ENCODE data around the gene ARHGAP24.

The ARHGAP24 gene

DNA sequence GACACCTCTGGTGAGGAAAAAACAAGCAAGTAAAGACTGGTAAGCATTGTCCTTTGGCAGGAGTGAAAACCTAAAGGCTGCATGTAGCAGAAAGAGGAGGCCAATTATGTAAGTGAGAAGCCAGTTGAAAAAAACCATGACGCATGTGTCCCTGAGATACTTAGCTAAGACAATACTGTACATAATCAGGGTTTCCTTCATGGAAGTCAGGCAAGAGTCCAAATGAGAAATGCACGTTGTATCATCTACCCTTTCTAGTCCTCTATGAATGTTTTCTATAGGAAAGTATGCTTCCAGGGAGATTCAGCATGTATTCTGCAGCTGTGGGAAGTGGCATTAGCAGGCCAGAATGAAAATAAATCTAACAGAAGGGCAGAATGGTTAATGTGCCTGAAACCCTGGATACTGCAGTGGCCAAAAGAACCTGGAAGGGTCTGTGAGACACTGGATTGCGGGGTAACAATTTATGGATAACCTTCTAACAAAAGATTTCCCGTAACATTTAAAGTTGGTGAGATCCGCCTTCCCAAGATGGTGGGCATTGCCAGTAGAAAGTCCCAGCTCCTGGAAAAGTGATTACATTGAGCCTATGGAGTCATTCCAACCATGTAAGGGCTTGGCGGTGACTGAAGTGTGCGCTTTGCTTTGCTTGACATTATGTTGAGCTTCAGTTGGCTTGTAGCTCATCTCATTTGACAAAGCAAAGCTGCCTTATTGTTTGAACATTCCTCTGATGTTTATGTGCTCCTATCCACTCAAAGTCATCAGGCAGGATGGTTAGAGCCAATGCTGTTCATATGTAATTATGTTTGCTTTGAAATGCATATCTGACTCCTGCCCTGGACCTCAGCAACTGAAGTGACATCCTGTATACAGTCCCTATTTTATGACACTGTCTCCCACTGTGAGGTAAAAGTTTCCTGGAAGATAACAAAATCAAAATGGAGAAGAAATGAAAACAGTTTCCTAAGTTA, 200.4 kb downstream of the ARHGAP24 start:
- DNase-seq (ENCODE audit: insufficient read length, low spot score) (no peak), FAIRE-seq (no peak)
- no peak for TF ChIP-seq POLR2A (IDR thresholded peaks at IDR 0.05; ENCODE audit: low read depth, low read length)

- DNase-seq (ENCODE audit: insufficient read length, low spot score) = no peak
- no peak for FAIRE-seq
- TF ChIP-seq POLR2A (IDR thresholded peaks at IDR 0.05; ENCODE audit: low read depth, low read length) = no peak
Observed at GRCh38 chr4:85676050-85676425, 201.1 kb downstream of the ARHGAP24 start.

DNA sequence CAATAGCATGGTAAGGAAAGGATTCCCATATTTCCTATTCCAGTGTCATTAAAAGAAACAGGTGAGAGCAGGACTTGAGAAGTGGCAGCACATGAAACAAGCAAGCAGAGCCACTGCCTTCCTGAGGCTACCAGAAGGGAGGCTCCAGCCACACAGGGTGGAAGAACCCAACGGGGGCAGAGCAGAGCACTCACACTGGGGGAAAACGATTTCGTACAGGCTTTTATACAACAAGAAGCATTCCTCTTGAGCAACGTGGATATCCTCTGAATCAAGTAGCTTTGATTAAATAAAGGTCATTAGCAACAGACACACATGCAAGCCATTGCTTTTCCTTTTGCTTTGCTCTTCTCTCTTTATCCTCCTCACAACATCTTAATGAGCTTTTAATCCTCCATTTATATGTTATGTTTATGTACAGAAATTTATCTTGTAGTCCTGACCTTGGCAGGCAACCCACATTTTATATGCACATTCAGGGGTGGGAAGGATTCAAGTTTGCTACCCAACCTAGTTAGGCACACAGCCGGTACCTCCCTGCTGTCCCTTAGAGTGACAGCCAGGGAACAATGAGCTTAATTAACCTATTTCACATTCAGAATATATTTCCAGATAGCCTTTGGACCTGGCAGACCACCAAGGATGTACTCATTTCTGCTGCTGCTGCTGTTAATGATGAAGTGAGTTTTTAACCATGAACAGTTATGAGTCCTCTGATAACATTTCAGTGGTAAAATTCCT, 202.1 kb downstream of the ARHGAP24 start:
- no peak for TF ChIP-seq POLR2A (IDR thresholded peaks at IDR 0.05; ENCODE audit: low read depth, low read length)
- no peak for DNase-seq (ENCODE audit: insufficient read length, low spot score)
- no peak for FAIRE-seq

DNA sequence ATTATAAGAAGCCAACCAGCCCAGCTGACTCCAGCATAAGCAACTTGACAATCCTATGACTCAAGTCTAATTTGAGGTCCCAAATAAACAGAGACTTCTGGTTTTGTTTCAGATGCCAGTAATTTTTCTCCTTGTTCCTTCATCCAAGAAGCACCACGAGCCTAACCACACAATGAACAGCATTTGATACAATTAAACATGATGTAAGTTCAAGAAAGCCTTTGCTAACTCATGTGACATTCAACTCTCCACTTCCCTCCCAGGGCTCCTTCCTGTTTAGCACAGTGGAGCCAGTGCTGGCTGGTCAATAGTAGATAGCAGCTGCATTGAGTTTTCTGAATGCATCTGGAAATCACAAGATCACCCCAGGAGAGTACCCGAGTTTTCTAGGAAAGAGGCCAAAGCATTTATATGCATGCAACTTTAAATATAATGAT, 206.3 kb downstream of the ARHGAP24 start:
- FAIRE-seq = no peak
- TF ChIP-seq POLR2A (IDR thresholded peaks at IDR 0.05; ENCODE audit: low read depth, low read length) = no peak
- DNase-seq (ENCODE audit: insufficient read length, low spot score) = no peak

GRCh38 chr4:85681921-85682320, 207.0 kb downstream of the ARHGAP24 start:
- FAIRE-seq (no peak), DNase-seq (ENCODE audit: insufficient read length, low spot score) (no peak)
- TF ChIP-seq POLR2A (IDR thresholded peaks at IDR 0.05; ENCODE audit: low read depth, low read length) = no peak

DNA sequence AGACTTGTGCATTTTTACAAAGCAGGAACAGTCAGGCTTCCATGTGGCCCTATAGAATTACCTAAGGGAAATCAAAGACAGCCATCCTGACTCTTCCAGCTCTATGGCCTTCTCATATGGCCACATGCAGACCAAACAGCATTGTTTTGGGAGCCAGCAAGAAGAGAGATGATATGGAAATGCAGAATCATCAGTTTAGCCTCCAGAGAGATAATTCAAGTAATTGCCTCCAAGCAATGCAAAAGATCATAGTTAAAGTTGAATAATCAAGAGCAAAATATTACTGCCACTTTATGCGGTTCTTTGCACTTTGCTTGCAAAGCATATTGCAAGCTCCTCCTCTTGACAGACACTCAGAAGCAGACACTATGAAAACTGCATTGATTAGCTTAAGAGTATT, 207.4 kb downstream of the ARHGAP24 start:
- DNase-seq (ENCODE audit: insufficient read length, low spot score) (no peak), FAIRE-seq (no peak)
- TF ChIP-seq POLR2A (IDR thresholded peaks at IDR 0.05; ENCODE audit: low read depth, low read length) = no peak

DNA sequence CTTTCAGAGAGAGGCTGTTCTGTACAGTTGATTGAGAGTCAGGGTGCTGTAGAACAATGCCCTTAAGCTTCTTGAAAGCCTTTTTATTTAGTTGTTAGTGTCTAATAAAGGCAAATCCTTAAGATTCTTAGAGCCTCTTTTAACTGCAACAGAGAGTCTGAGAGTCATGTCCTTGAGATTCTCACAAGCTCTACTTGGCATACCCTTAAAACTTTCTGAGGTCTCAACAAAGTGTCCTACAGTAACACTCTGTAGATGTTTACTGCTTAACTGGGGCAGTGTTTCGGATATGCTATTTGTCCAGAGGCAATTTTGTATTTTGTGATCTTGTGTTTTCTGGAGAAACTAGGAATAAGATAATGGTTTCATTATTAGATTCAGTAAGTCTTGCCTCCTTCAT, 209.7 kb downstream of the ARHGAP24 start:
- no peak for TF ChIP-seq POLR2A (IDR thresholded peaks at IDR 0.05; ENCODE audit: low read depth, low read length)
- FAIRE-seq (no peak), DNase-seq (ENCODE audit: insufficient read length, low spot score) (no peak)

DNA sequence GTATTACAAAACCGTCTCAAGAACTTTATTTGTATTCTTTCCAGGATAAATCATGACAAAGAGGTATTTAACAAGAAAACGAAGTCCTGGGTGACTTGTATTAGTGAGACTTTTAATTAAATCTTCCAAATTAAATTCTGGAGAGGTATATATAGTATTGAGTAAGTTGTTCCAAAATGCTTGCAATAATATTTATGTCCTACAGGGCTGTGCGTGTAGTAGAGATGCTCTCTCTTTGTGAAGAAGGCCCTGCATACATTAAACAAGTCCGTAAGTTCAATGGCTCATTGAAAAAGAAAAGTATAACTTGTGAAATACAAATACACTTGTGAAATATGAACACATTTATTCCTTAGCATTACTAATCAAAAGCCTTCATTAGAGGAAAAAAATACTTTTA, 211.4 kb downstream of the ARHGAP24 start:
- FAIRE-seq (no peak), DNase-seq (ENCODE audit: insufficient read length, low spot score) (no peak)
- no peak for TF ChIP-seq POLR2A (IDR thresholded peaks at IDR 0.05; ENCODE audit: low read depth, low read length)

DNA sequence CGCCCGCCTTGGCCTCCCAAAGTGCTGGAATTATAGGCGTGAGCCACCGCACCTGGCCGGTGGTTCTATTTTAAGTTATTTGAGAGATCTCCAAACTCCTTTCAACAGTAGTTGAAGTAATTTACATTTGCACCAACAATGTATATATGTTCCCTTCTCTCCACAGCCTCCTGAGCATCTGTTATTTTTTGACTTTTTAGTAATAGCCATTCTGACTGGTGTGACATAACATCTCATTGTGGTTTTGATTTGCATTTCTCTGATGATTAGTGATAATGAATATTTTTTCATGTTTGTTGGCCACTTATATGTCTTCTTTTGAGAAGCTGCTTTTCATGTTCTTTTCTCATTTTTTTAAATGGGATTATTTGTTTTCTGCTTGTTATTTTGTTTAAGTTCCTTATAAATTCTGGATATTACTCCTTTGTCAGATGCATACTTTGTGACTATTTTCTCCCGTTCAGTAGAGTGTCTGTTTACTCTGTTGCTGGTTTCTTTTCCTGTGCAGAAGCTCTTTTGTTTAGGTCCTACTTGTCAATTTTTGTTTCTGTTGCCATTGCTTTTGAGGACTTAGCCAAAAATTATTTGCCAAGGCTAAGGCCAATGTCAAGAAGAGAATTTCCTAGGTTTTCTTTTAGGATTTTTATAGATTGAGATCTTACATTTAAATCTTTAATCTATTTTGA, 213.2 kb downstream of the ARHGAP24 start:
- TF ChIP-seq POLR2A (IDR thresholded peaks at IDR 0.05; ENCODE audit: low read depth, low read length) = no peak
- DNase-seq (ENCODE audit: insufficient read length, low spot score) (no peak), FAIRE-seq (no peak)

DNA sequence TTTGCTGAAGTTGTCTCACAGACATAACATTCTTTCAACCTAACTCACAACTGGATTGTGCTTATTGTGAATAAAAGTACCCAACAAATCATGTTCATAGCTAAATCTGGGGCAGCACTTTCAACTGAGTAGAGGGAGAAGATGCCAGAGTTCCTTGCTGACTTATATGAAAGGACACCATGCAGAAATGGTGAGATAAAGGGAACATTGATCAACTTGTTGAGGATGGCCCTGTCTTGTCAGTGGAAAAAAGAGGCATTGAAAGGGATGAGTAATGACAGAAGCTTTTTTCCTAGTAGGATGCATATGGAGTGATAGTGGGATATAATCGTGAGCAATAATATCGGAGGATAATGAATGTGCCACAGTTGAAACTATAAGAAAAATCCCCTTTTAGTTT, 221.7 kb downstream of the ARHGAP24 start:
- no peak for FAIRE-seq

DNA sequence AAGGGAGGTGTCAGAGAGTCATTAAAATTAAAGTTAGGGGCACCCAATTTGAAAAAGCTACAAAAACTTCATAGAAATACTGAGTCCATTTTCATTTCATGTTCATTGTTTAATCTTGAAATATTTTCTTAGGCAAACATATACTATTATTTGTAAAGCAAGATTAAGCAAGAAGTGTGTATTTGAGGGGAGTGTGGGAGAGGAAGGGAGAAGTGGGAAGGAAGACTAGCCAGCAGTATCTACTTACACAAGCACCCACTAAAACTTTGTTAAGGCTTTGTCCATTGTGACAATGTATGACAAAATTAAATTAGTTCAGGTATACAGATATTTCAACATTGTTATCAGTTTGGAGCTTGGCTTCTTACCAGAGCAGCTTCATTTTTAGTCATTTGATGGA, 222.9 kb downstream of the ARHGAP24 start:
- DNase-seq (ENCODE audit: insufficient read length, low spot score) (no peak), FAIRE-seq (no peak)
- no peak for TF ChIP-seq POLR2A (IDR thresholded peaks at IDR 0.05; ENCODE audit: low read depth, low read length)

More for the DNA sequence above, 221.7 kb downstream of the ARHGAP24 start:
- TF ChIP-seq POLR2A (IDR thresholded peaks at IDR 0.05; ENCODE audit: low read depth, low read length) = no peak
- DNase-seq (ENCODE audit: insufficient read length, low spot score) = no peak

DNA sequence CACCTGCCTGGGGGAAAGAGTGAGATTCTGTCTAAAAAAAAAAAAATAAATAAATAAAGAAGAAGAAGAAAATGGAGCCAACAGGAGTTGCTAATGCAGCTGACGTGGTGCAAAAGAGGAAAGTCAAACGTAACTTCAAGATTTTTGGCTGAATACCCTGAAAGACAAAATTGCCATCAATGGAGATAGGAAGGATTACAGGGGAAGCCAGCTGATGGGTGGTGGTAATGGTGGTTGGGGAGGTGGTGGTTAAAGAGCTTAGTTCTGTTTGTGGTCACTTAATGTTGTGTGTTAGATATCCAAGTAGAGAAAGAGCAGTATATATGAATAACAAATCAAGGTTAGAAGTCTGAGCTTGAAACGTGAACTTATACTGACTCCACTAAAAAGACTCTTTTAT, 225.4 kb downstream of the ARHGAP24 start:
- DNase-seq (ENCODE audit: insufficient read length, low spot score) (no peak), FAIRE-seq (no peak)
- no peak for TF ChIP-seq POLR2A (IDR thresholded peaks at IDR 0.05; ENCODE audit: low read depth, low read length)

- FAIRE-seq = no peak
Observed at GRCh38 chr4:85701861-85702321, 226.9 kb downstream of the ARHGAP24 start.

DNA sequence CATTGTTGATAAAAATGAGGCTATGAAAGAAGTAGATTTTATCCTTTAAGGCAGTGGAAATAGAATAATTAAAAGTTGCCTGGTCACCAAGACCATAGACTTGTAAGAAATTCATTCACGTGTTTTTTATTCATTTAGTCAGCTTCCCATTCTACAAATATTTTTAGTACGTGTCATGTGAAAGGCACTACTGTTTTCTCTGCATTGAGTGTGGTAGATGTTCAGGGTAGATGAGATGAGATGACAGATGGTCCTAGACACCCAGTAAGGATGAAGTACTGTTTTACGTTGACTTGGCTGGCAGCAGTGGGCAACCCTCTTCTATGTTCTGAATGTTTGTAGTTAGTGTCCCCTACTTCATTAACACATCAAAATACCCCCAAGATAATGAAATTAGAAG, 228.1 kb downstream of the ARHGAP24 start:
- FAIRE-seq (no peak), DNase-seq (ENCODE audit: insufficient read length, low spot score) (no peak)
- no peak for TF ChIP-seq POLR2A (IDR thresholded peaks at IDR 0.05; ENCODE audit: low read depth, low read length)

More at GRCh38 chr4:85701861-85702321, 226.9 kb downstream of the ARHGAP24 start:
- no peak for DNase-seq (ENCODE audit: insufficient read length, low spot score)
- no peak for TF ChIP-seq POLR2A (IDR thresholded peaks at IDR 0.05; ENCODE audit: low read depth, low read length)
